Smooth muscle cell (in vitro differentiated cells): ENCODE results near the gene FNDC3B. TPM values are rescaled to one million over a fixed set of nuclear protein-coding genes. Genes with fewer than 3 reads are reported as not detected.

Experiments used
- DNase-seq: peaks from one replicate; lab custom pipeline; 2025; ENCODE audit not compliant: unreplicated experiment; lab: John Stamatoyannopoulos, UW
- H2AFZ ChIP-seq: fragments of 200-600 bp; sonication (generic); 2 replicates; pipeline ENCODE4 v1.6.0; 2016; ENCODE audit warnings: antibody characterized with exemption, low read depth, mild to moderate bottlenecking
- H3F3A ChIP-seq: fragments of 200-600 bp; sonication (generic); 2 replicates; pipeline ENCODE4 v1.6.0; 2017; ENCODE audit warnings: antibody characterized with exemption, low read depth
- H3K27ac ChIP-seq: fragments of 200-600 bp; sonication (generic); 2 replicates; pipeline ENCODE4 v1.5.1; 2016; ENCODE audit warnings: low read depth, mild to moderate bottlenecking
- H3K27me3 ChIP-seq: fragments of 200-600 bp; sonication (generic); 2 replicates; pipeline ENCODE4 v1.6.1; 2016; ENCODE audit warnings: low read depth, mild to moderate bottlenecking
- H3K36me3 ChIP-seq: fragments of 200-600 bp; sonication (generic); 2 replicates; pipeline ENCODE4 v1.5.1; 2016; ENCODE audit warnings: low read depth
- H3K4me1 ChIP-seq: fragments of 200-600 bp; sonication (generic); 2 replicates; pipeline ENCODE4 v1.5.1; 2016; ENCODE audit warnings: low read depth
- H3K4me2 ChIP-seq: fragments of 200-600 bp; sonication (generic); 2 replicates; pipeline ENCODE4 v1.6.0; 2016; ENCODE audit warnings: mild to moderate bottlenecking
- H3K4me3 ChIP-seq: fragments of 200-600 bp; sonication (generic); 2 replicates; pipeline ENCODE4 v1.5.1; 2016; ENCODE audit warnings: mild to moderate bottlenecking
- H3K79me2 ChIP-seq: fragments of 200-600 bp; sonication (generic); 2 replicates; pipeline ENCODE4 v1.6.0; 2016; ENCODE audit warnings: low read depth, mild to moderate bottlenecking
- H3K9ac ChIP-seq: fragments of 200-600 bp; sonication (generic); 2 replicates; pipeline ENCODE4 v1.6.0; 2016; ENCODE audit warnings: low read depth
- H3K9me3 ChIP-seq: fragments of 200-600 bp; sonication (generic); replicated peaks from 2 replicates; pipeline ENCODE4 v1.5.1; 2016; ENCODE audit warnings: low read depth
- H4K20me1 ChIP-seq: fragments of 200-600 bp; sonication (generic); 2 replicates; pipeline ENCODE4 v1.6.0; 2016; ENCODE audit warnings: low read depth
- WGBS: methylation state at CpG from one replicate; pipeline ENCODE4 v1.1.7; 2016; ENCODE audit warnings: low lambda C conversion rate; 5-methylcytosine and 5-hydroxymethylcytosine counted together
- polyA plus RNA-seq: library from polyadenylated mRNA; unstranded; fragments of >200 nt; fragmentation: Nextera tagmentation; extraction: Ambion mirVana; gene quantifications from 2 replicates; pipeline ENCODE4 v1.2.1, GENCODE V29; 2016
- total RNA-seq: library from RNA; depleted of rRNA; stranded (reverse); fragments of >200 nt; gene quantifications from 2 replicates; pipeline ENCODE4 v1.2.3, GENCODE V29; 2014
- TF ChIP-seq, protein P1 (sequence below): fragments of 200-600 bp; sonication (generic); IDR thresholded peaks from 2 replicates; pipeline ENCODE4 v1.5.1; 2017; ENCODE audit warnings: borderline replicate concordance, mild to moderate bottlenecking, antibody characterized with exemption; ENCODE audit not compliant: insufficient read depth, poor library complexity, severe bottlenecking

The FNDC3B gene
- total and polyA plus RNA-seq, 2 experiments from 2014 or later, result 149 to 294 TPM

DNA sequence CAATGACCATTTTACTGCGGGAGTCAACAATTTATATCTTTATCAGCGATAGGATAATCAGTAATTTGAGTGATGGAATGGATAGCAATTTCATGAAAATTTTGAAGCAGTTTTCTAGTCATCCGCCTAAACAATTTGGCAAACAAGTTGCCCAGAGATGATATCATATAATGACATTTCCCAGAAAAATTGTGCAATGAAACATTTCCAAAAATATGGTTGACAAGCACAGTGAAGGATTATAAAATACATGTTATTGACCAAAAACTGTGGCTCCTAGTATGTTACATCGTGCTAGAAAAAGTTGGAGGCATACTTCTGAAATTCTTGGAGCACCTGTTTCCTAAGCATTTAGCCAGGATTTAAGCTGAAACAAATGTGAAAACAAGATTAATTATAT is 263.8 kb downstream of the FNDC3B start:
- H4K20me1 ChIP-seq, result peaks cover 98% of the 10 kb centered on the region
- H3K4me2 ChIP-seq, result no peak overlapping the region
- H3K4me1 ChIP-seq, result peaks cover 8% of the 10 kb centered on the region
- no peak for DNase-seq
- no peaks in the 10 kb centered on the region for H3K27me3 ChIP-seq
- no peak overlapping the region for H2AFZ ChIP-seq
- peak overlapping the region; percentile 86 for H3K27ac ChIP-seq
- peaks cover 71% of the 10 kb centered on the region for H3K79me2 ChIP-seq
- H3F3A ChIP-seq, result peaks cover 41% of the 10 kb centered on the region
- H3K9me3 ChIP-seq, result no peaks in the 10 kb centered on the region
- H3K9ac ChIP-seq, result no peak overlapping the region
- peaks cover 14% of the 10 kb centered on the region for H3K36me3 ChIP-seq
- TF ChIP-seq, protein P1, sequence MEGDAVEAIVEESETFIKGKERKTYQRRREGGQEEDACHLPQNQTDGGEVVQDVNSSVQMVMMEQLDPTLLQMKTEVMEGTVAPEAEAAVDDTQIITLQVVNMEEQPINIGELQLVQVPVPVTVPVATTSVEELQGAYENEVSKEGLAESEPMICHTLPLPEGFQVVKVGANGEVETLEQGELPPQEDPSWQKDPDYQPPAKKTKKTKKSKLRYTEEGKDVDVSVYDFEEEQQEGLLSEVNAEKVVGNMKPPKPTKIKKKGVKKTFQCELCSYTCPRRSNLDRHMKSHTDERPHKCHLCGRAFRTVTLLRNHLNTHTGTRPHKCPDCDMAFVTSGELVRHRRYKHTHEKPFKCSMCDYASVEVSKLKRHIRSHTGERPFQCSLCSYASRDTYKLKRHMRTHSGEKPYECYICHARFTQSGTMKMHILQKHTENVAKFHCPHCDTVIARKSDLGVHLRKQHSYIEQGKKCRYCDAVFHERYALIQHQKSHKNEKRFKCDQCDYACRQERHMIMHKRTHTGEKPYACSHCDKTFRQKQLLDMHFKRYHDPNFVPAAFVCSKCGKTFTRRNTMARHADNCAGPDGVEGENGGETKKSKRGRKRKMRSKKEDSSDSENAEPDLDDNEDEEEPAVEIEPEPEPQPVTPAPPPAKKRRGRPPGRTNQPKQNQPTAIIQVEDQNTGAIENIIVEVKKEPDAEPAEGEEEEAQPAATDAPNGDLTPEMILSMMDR, result no peak
- WGBS, result 96% methylated on average over 4 of the region's 4 CpGs
- H3K4me3 ChIP-seq, result no peak overlapping the region

DNA sequence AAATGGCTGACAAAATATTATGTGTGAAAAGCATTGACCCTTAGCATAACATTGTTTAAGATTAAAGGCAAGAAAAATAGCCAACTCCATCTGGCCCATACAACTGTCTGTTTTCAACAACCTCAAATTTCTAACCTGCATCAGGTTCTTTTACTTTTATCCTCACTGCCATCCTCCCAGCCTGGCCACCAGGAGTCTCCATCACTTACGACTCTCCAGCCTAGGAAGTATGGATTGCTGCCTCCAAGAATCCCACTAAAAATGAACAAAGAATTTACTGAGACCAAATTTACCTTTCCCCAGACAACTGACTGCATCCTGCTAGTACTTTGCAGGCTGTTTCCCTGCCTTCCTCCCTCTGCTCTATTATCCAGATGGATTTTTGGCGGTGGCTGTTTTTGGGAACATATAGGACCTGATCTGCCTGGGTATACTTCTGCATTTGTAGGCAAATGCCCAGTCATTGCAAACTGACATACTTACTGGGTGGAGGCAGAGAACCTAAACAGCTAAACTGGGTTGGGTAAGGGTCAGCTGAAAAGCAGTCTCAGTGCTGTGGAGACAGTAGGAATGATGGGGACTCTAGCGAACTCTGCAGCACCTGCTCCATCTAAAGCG is 264.7 kb downstream of the FNDC3B start:
- Histone ChIP-seq H3K79me2 (peaks cover 63% of the 10 kb centered on the region), H3K4me3 (no peak overlapping the region), H3K36me3 (peaks cover 14% of the 10 kb centered on the region), H3F3A (peaks cover 47% of the 10 kb centered on the region), H3K9me3 (no peaks in the 10 kb centered on the region), H3K9ac (no peak overlapping the region), H3K27ac (peak overlapping the region; percentile 86), H3K4me2 (no peak overlapping the region), H3K4me1 (peaks cover 8% of the 10 kb centered on the region), H4K20me1 (peaks cover 97% of the 10 kb centered on the region), H2AFZ (no peak overlapping the region), H3K27me3 (no peaks in the 10 kb centered on the region)
- WGBS, result over 99% methylated on average over 4 of the region's 4 CpGs
- DNase-seq, result no peak
- TF ChIP-seq, protein P1, result peak; percentile 6

GRCh38 chr3:172305552-172305951 is 266.2 kb downstream of the FNDC3B start:
- DNase-seq, result no peak
- Histone ChIP-seq H4K20me1 (peaks cover 93% of the 10 kb centered on the region), H3K9me3 (no peaks in the 10 kb centered on the region), H3K4me1 (peaks cover 8% of the 10 kb centered on the region), H3K79me2 (peaks cover 48% of the 10 kb centered on the region), H3K36me3 (peaks cover 18% of the 10 kb centered on the region), H3K27ac (peak overlapping the region; percentile 86), H3K27me3 (no peaks in the 10 kb centered on the region), H3K9ac (peak overlapping the region; percentile 15), H2AFZ (no peak overlapping the region), H3K4me2 (peak overlapping the region; percentile 58), H3K4me3 (no peak overlapping the region), H3F3A (peaks cover 56% of the 10 kb centered on the region)
- TF ChIP-seq, protein P1, result no peak
- 88% methylated on average over 2 of the region's 2 CpGs for WGBS

DNA sequence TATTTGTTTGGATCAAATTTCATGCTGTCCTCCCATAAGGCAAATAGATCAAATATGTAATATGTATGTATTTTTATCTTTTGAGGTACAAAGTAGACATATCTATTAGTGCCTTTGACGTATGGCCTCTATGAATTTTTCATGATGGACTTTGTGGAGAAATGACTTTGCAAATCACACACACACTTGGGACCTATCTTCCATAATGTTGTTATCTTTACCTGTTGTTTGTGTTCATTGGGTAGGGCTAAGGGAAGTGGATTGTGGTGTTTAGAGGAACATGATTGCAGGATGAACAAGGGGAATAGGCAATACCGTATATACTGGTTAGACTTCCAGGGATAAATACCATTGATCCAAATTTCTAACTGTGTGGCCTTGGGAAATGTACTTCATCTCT is 266.6 kb downstream of the FNDC3B start:
- 88% methylated on average over 2 of the region's 2 CpGs for WGBS
- Histone ChIP-seq H3K27ac (peak overlapping the region; percentile 86), H3K9ac (peak overlapping the region; percentile 15), H3K9me3 (no peaks in the 10 kb centered on the region), H2AFZ (no peak overlapping the region), H4K20me1 (peaks cover 92% of the 10 kb centered on the region), H3K79me2 (peaks cover 44% of the 10 kb centered on the region), H3K36me3 (peaks cover 19% of the 10 kb centered on the region), H3K4me3 (no peak overlapping the region), H3K27me3 (no peaks in the 10 kb centered on the region), H3K4me1 (peaks cover 8% of the 10 kb centered on the region), H3F3A (peaks cover 58% of the 10 kb centered on the region), H3K4me2 (peak overlapping the region; percentile 58)
- no peak for DNase-seq
- TF ChIP-seq, protein P1, result no peak
